Fibroblast of mammary gland (primary cell): ENCODE data around the gene UGT1A1.

Source experiments
- DNase-seq: peaks from one replicate; pipeline ENCODE4 v3.0.0-alpha.2; 2010; ENCODE audit warnings: low read depth
- H3K4me3 ChIP-seq: 2 replicates; pipeline ENCODE4 v1.5.1; 2011; ENCODE audit warnings: low read depth, mild to moderate bottlenecking, low read length, moderate library complexity; ENCODE audit not compliant: control insufficient read depth
- TF ChIP-seq, protein P1 (sequence below): conservative IDR thresholded peaks from 2 replicates; pipeline ENCODE4 v1.5.1; 2011; ENCODE audit warnings: low read depth, low read length, inconsistent platforms; ENCODE audit not compliant: control insufficient read depth, insufficient read depth

UGT1A1 gene

DNA sequence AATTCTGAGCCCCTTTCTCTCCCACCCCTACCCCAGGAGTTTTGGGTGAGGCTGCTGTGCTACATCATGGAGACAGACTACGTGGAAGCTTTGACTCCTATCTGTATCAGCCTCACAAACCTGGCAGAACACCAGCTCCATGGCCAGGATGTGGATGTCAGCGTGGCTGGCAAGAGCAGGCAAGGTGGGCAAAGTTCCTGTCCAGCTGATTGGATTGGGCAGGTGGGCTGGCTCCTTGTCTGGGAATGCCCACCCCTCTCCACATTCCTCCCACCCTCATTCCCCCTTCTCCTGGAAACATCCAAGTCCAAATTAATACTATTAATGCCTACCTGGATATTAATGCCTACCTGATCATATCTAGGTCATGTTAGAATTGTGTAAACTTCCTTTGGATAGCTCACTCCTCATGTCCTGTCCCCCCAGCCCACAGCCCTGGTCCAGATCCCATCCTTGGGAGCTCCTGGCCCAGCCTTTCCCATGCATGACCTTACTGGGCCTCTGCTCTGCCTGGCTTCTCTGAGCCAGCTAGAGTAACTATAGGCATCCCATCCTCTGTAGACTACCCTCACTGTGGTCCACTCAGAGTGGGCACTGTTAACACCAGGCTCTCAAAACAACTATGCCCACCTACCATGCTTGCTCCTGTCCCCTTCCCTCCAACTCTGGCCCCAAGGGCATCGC is 42.2 kb downstream of the UGT1A1 start:
- TF ChIP-seq, protein P1, sequence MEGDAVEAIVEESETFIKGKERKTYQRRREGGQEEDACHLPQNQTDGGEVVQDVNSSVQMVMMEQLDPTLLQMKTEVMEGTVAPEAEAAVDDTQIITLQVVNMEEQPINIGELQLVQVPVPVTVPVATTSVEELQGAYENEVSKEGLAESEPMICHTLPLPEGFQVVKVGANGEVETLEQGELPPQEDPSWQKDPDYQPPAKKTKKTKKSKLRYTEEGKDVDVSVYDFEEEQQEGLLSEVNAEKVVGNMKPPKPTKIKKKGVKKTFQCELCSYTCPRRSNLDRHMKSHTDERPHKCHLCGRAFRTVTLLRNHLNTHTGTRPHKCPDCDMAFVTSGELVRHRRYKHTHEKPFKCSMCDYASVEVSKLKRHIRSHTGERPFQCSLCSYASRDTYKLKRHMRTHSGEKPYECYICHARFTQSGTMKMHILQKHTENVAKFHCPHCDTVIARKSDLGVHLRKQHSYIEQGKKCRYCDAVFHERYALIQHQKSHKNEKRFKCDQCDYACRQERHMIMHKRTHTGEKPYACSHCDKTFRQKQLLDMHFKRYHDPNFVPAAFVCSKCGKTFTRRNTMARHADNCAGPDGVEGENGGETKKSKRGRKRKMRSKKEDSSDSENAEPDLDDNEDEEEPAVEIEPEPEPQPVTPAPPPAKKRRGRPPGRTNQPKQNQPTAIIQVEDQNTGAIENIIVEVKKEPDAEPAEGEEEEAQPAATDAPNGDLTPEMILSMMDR: no peak
- no peak for DNase-seq
- no peak overlapping the region for H3K4me3 ChIP-seq

DNA sequence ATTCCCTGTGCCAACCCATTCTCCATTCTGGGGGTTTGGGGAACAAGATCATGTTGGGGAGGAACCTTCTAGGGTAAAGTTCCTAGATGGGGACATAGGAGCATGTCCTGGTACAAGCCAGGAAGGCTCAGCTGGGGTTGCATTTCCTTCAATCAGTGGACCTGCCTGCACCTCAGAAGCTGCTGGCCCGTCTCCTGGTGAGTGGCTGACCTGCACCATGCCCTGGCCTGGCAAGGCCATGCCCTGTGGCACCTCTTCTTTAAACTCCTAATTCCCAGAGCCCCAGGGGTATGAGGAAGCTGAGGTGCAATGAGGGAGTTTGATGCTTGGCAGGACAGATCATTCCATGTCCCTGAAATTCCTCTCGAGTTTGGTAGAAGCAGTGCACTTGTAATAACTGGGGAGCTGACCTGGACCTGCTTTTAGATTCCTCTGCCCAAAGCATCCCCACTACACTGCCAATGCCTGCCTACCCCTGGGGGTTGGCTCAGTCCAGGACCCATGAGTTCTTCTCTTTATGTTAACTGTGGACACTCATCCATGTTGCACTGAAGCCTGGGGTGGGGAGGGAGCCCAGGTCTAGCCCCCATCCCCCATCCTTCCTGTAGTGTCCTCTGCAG is 43.3 kb downstream of the UGT1A1 start:
- no peak overlapping the region for H3K4me3 ChIP-seq
- TF ChIP-seq, protein P1: no peak
- no peak for DNase-seq

DNA sequence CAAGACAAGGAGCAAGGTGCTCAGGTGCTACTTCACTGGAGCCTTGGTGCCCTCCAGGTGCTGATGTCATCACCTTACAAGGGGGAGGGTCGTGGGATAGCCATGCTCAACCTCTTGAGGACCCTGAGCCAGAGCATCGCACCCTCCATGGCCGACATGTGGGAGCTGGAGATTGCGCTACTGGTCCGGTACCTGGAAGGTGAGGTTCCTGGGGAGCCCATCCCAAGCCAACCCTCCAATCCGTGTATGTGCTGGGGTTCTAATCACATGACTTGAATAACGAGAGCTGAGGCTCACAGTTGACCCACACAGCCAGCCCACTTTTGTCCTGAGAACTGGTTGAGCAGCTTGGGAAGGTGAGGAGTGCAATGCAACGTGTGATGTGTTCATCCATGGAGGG is 43.9 kb downstream of the UGT1A1 start:
- TF ChIP-seq, protein P1: no peak
- no peak for DNase-seq
- no peak overlapping the region for H3K4me3 ChIP-seq

DNA sequence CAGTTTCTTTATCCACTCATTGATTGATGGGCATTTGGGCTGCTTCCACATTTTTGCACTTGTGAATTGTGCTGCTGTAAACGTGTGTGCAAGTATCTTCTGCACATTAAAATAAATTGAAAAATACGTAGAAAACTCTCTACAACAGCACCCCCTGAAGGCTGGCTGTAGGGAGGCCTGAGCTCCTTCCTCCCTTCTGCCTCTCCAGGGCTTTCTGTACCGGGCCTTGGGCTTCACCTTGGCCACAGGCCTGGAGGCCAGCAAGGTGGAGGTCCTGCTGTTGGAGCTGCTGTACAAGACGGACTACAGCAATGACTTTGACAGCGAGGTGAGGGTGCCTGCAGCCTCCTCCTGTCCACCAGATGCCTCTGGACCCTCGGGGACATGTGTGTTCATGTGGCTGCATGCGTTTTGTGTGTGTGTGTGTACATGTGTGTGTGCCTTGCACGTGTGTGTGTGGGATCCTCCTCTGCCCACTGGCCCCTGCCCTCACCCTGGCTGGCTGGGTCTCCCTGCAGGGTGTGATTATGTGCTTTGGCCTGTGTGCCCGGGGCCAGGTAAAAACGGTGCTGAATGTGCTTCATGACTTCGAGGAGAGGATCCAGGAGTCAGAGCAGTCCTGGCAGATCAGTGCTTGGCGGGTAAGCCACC is 47.3 kb downstream of the UGT1A1 start:
- DNase-seq: no peak
- no peak overlapping the region for H3K4me3 ChIP-seq
- TF ChIP-seq, protein P1: peak; percentile 11

DNA sequence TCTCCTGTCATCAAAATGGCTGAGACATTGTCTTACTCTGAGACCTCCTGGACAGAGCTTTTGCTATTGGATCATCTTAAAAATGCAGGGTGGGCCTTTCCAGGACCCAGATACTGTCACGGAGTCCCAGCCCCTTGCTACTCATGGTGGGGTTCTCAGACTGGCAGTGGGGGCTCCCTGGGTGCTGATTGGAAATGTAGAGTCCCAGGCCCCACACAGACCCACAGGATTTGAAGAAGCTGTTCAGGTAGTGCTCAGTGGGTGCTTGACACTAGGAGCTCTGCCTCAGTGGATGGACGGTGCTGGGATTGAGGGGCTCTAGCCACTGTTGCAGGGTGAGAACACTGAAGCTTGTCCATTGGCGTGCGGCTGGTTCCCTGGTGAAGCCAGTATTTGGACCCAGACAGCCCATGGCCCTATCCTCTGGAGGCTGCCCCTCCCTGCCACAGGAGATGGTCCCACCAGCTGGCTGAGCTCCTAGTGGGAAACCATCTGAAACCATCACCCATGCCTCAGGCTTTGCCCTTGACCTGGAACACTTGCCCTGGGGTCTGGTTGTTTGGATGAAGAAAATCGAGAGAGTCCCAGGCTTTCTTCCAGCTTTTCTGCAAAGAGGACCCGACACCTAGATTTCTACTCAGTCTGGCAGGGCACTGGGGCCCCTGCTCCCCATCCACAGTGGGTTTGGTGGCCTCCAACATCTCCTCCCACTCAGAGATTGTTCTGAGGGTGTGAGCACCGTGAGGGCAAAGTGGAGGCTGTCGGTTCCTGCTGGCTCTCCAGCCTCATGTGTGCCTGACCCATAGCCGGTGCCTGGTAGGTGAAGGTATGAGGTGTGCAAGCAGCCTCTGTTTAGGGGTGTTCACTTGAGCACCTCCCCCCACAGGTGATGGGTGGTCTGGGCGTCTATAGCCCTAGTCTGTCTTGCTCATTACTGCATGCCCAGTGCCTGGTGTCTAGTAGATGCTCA is 48.2 kb downstream of the UGT1A1 start:
- TF ChIP-seq, protein P1: no peak
- no peak for DNase-seq
- H3K4me3 ChIP-seq: no peak overlapping the region

DNA sequence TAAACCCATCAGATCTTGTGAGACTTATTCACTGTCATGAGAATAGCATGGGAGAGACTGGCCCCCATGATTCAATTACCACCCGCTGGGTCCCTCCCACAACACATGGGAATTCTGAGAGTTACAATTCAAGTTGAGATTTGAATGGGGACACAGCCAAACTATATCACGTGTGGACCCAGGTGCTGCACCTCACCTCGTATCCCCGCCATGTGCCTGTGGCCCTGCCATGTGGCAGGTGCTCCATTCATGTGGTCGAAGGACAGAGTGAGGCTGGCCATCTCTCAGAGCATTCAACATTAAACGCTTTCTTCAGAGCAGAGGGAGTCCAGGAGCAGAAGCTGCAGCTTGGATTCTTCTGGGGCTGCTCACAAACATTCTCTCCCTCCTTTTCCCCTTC is 50.3 kb downstream of the UGT1A1 start:
- DNase-seq: no peak
- TF ChIP-seq, protein P1: no peak
- no peak overlapping the region for H3K4me3 ChIP-seq
